ENCODE results near the gene SETD4.

DNA sequence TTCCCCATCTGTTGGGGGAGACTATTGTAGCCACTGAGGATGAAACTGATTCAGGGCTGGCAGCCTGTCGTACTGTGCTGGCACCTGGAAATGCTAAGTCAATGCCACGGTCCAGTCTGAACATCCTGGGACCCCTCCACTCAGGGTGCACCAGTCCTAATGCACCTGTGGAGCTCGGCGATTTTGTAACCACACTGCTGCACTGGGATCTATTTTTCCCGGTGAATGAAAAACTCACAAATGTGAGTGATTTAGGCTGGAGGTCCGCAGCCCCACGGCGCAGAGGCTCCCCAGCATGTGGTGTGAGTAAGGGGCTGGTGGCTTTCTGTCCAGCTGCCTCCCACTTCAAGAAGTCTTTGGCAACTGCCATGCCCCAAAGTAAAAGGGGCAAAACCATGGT, 35.5 kb downstream of the SETD4 start:
- TF ChIP-seq POLR2AphosphoS5 (IDR thresholded peaks at IDR 0.05; ENCODE audit: insufficient read depth, low read depth, low read length) = no peak
- TF ChIP-seq, protein P1, sequence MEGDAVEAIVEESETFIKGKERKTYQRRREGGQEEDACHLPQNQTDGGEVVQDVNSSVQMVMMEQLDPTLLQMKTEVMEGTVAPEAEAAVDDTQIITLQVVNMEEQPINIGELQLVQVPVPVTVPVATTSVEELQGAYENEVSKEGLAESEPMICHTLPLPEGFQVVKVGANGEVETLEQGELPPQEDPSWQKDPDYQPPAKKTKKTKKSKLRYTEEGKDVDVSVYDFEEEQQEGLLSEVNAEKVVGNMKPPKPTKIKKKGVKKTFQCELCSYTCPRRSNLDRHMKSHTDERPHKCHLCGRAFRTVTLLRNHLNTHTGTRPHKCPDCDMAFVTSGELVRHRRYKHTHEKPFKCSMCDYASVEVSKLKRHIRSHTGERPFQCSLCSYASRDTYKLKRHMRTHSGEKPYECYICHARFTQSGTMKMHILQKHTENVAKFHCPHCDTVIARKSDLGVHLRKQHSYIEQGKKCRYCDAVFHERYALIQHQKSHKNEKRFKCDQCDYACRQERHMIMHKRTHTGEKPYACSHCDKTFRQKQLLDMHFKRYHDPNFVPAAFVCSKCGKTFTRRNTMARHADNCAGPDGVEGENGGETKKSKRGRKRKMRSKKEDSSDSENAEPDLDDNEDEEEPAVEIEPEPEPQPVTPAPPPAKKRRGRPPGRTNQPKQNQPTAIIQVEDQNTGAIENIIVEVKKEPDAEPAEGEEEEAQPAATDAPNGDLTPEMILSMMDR (IDR thresholded peaks at IDR 0.05; ENCODE audit: extremely low read depth in 1 of 2, insufficient read depth in 1 of 2, low read depth in 1 of 2, low read length in 2 of 2) = no peak
- no peak for TF ChIP-seq EZH2 (IDR thresholded peaks at IDR 0.05; ENCODE audit: borderline replicate concordance, low read depth, low read length, severe bottlenecking)
- TF ChIP-seq JUN (IDR thresholded peaks at IDR 0.05; ENCODE audit: borderline replicate concordance, insufficient read depth, insufficient read length, low read depth) = no peak
- no peak for TF ChIP-seq POLR2A (IDR thresholded peaks at IDR 0.05; ENCODE audit: low read depth, low read length)
- TF ChIP-seq FOS (IDR thresholded peaks at IDR 0.05; ENCODE audit: borderline replicate concordance, insufficient read depth, low read length) = no peak

Data from endothelial cell of umbilical vein (primary cell).